ENCODE results near the gene SPDEF. TPM values are rescaled to one million over a fixed set of nuclear protein-coding genes. Genes with fewer than 3 reads are reported as not detected.

Gene SPDEF
- polyA plus RNA-seq, 2 of the 4 experiments (the other 2 are of a cell fraction), result 4.3 to 5.4 TPM

GRCh38 chr6:34558172-34558714, 2.1 kb upstream of the SPDEF start:
- 76% methylated on average over 4 of the region's 4 CpGs for whole genome bisulfite sequencing (ENCODE audit: missing lambda C conversion rate)
- ChIA-PET CTCF (interaction anchor here (0.8 kb wide), 2 partner anchors 31 to 98 kb away, joined by 3 to 4 read pairs; no protein-coding TSS in a partner anchor), POLR2A (no interaction called here)
- ATAC-seq (no peak), FAIRE-seq (no peak), DNase-seq (ENCODE audit: low read depth in 1 of 2, low spot score in 1 of 2) (no peak)
- H3K4me1 ChIP-seq, result peaks cover 43% of the 10 kb centered on the region
- no peak overlapping the region for H3K27ac ChIP-seq
- no peak overlapping the region for H3K4me3 ChIP-seq
- no peak overlapping the region for H3K4me2 ChIP-seq
- no peak for TF ChIP-seq CHD4 (IDR thresholded peaks at IDR 0.05; ENCODE audit: borderline replicate concordance)
- TF ChIP-seq NPAS2 (CRISPR knock-in tag; IDR thresholded peaks at IDR 0.05; ENCODE audit: borderline replicate concordance), result no peak
- no peak for TF ChIP-seq MYC (IDR thresholded peaks at IDR 0.05; ENCODE audit: borderline replicate concordance, low read length)
- TF ChIP-seq TFCP2L1 (CRISPR knock-in tag; IDR thresholded peaks at IDR 0.05), result no peak
- no peak for TF ChIP-seq ZSCAN20 (CRISPR knock-in tag; IDR thresholded peaks at IDR 0.05)
- H3K9me3 ChIP-seq, result peaks cover 7% of the 10 kb centered on the region; the same call in 1 of the 3 replicates

- no peak for TF ChIP-seq CBX2 (IDR thresholded peaks at IDR 0.05; ENCODE audit: borderline replicate concordance, low read depth)
- TF ChIP-seq RARB (CRISPR knock-in tag; IDR thresholded peaks at IDR 0.05), result no peak
- no peak for TF ChIP-seq CBX8 (IDR thresholded peaks at IDR 0.05)
- TF ChIP-seq ZC3H11A (IDR thresholded peaks at IDR 0.05), result no peak
- no peak for TF ChIP-seq POLR2A (IDR thresholded peaks at IDR 0.05; ENCODE audit: low read length)
- no peak for TF ChIP-seq ELK1 (IDR thresholded peaks at IDR 0.05; ENCODE audit: low read depth, low read length)
- TF ChIP-seq RFX5 (IDR thresholded peaks at IDR 0.05), result no peak
- no peak for TF ChIP-seq ZSCAN20 (CRISPR knock-in tag; IDR thresholded peaks at IDR 0.05)
- no peak for TF ChIP-seq GATA3 (IDR thresholded peaks at IDR 0.05; ENCODE audit: borderline replicate concordance)
- TF ChIP-seq FOSL2 (IDR thresholded peaks at IDR 0.05), result no peak
- no peak for TF ChIP-seq FOSL2 (CRISPR knock-in tag; IDR thresholded peaks at IDR 0.05)
- no peak for TF ChIP-seq MAFK (IDR thresholded peaks at IDR 0.05; ENCODE audit: partially characterized antibody)
- no peak for TF ChIP-seq RAD21 (conservative IDR thresholded peaks at IDR 0.05 in 1 of 2, IDR thresholded peaks at IDR 0.05 in 1 of 2)
- no peak for TF ChIP-seq ZFP36 (IDR thresholded peaks at IDR 0.05; ENCODE audit: borderline replicate concordance, partially characterized antibody)
- TF ChIP-seq PBX3 (IDR thresholded peaks at IDR 0.05), result no peak
- no peak for TF ChIP-seq USF2 (IDR thresholded peaks at IDR 0.05)
- TF ChIP-seq HES2 (IDR thresholded peaks at IDR 0.05), result no peak
- TF ChIP-seq PHF8 (IDR thresholded peaks at IDR 0.05; ENCODE audit: borderline replicate concordance, low read depth), result no peak
- no peak for TF ChIP-seq EHMT2 (IDR thresholded peaks at IDR 0.05; ENCODE audit: low read depth)
- no peak for TF ChIP-seq JUNB (IDR thresholded peaks at IDR 0.05)
- DNase-seq (ENCODE audit: low read depth in 1 of 2, low spot score in 1 of 2) (no peak), FAIRE-seq (no peak), ATAC-seq (no peak)
- Histone ChIP-seq H3K27ac (peak overlapping the region in 1 of 2 experiments; percentile 93; a peak in 2 of 6 replicates), H3K4me2 (no peak overlapping the region), H3K4me3 (no peak overlapping the region), H3K9me3 (peaks cover 7% of the 10 kb centered on the region; the same call in 1 of the 3 replicates), H3K4me1 (peaks cover 50% of the 10 kb centered on the region)
- CTCF ChIA-PET, result no interaction called here
- POLR2A ChIA-PET, result no interaction called here
- WGBS (ENCODE audit: missing lambda C conversion rate), result 92% methylated on average over 7 of the region's 9 CpGs
Measured at GRCh38 chr6:34557228-34557627, 1.1 kb upstream of the SPDEF start.

All from A549 (cell line).